ENCODE measurements around the gene ITGA3.

- TF ChIP-seq, protein P1, sequence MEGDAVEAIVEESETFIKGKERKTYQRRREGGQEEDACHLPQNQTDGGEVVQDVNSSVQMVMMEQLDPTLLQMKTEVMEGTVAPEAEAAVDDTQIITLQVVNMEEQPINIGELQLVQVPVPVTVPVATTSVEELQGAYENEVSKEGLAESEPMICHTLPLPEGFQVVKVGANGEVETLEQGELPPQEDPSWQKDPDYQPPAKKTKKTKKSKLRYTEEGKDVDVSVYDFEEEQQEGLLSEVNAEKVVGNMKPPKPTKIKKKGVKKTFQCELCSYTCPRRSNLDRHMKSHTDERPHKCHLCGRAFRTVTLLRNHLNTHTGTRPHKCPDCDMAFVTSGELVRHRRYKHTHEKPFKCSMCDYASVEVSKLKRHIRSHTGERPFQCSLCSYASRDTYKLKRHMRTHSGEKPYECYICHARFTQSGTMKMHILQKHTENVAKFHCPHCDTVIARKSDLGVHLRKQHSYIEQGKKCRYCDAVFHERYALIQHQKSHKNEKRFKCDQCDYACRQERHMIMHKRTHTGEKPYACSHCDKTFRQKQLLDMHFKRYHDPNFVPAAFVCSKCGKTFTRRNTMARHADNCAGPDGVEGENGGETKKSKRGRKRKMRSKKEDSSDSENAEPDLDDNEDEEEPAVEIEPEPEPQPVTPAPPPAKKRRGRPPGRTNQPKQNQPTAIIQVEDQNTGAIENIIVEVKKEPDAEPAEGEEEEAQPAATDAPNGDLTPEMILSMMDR (IDR thresholded peaks at IDR 0.05 in 8 of 11, conservative IDR thresholded peaks at IDR 0.05 in 3 of 11): no peak
- no peak for TF ChIP-seq POLR2A (IDR thresholded peaks at IDR 0.05)
Observed at GRCh38 chr17:50134206-50135110, 78.5 kb downstream of the ITGA3 start.

Measured in spleen (tissue), 7 donors.